GM12878 (cell line): ENCODE data around the gene CENPP.

Experiments used
- BMI1 ChIP-seq: fragments of 450-650 bp; IDR thresholded peaks from 2 replicates; pipeline ENCODE4 v1.6.1; 2016; ENCODE audit warnings: mild to moderate bottlenecking, moderate library complexity, borderline replicate concordance
- IKZF1 ChIP-seq: fragments of 450-650 bp; conservative IDR thresholded peaks from 2 replicates; pipeline ENCODE4 v1.6.1; 2017; ENCODE audit warnings: antibody characterized with exemption, mild to moderate bottlenecking
- NR2C2 ChIP-seq: IDR thresholded peaks from 2 replicates; pipeline ENCODE4 v1.6.1; 2011; ENCODE audit warnings: borderline replicate concordance, low read depth; ENCODE audit not compliant: control insufficient read depth, insufficient read length
- POLR2AphosphoS5 ChIP-seq: IDR thresholded peaks from 2 replicates; pipeline ENCODE4 v1.6.1; 2011; ENCODE audit warnings: mild to moderate bottlenecking, low read length, inconsistent platforms
- SUPT20H ChIP-seq: IDR thresholded peaks from 2 replicates; pipeline ENCODE4 v1.6.1; 2011; ENCODE audit warnings: low read depth, mild to moderate bottlenecking, low read length, moderate library complexity, borderline replicate concordance; ENCODE audit not compliant: control insufficient read depth
- TAF1 ChIP-seq: IDR thresholded peaks from 2 replicates; pipeline ENCODE4 v1.6.1; 2011; ENCODE audit warnings: mild to moderate bottlenecking, low read depth, low read length, borderline replicate concordance
- TCF12 ChIP-seq: IDR thresholded peaks from 2 replicates; pipeline ENCODE4 v1.6.1; 2011; ENCODE audit warnings: low read depth, mild to moderate bottlenecking, low read length
- TF ChIP-seq, protein P1 (sequence below), 3 experiments: IDR thresholded peaks in 2 of 3; conservative IDR thresholded peaks in 1 of 3; 2 replicates each; pipeline ENCODE4 v1.5.1; 2011; ENCODE audit warnings: low read depth in 3 of 3, low read length in 3 of 3, mild to moderate bottlenecking in 3 of 3, control low read depth in 2 of 3, moderate library complexity in 2 of 3, inconsistent platforms in 1 of 3, mixed read lengths in 1 of 3; ENCODE audit not compliant: control insufficient read depth in 2 of 3, insufficient read depth in 1 of 3; ENCODE audit errors: extremely low read depth in 1 of 3
- TF ChIP-seq, protein P2 (sequence below): fragments of 450-650 bp; IDR thresholded peaks from 2 replicates; pipeline ENCODE4 v1.6.1; 2017; ENCODE audit warnings: mild to moderate bottlenecking

DNA sequence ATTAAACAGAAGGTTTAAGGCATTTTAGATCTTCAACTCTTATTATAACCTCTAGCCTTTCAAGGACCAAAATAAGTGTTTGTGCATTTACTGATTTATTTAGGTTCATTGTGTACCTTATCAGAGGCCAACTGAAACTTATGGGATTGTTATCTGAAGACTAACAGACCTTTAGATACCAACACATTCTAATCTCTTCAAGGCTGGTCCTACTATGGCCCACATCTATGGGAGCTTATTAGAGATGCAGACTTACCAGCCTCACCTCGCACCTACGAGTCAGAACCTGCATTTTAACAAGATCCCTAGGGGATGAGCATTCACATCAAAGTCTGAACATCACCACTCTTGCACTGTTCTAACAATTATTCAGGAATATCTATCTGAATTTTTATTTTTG lies 34.2 kb upstream of the CENPP start:
- TF ChIP-seq POLR2AphosphoS5 (no peak), TAF1 (no peak), TCF12 (no peak), BMI1 (no peak), IKZF1 (no peak), SUPT20H (no peak), NR2C2 (no peak)
- TF ChIP-seq, protein P1, sequence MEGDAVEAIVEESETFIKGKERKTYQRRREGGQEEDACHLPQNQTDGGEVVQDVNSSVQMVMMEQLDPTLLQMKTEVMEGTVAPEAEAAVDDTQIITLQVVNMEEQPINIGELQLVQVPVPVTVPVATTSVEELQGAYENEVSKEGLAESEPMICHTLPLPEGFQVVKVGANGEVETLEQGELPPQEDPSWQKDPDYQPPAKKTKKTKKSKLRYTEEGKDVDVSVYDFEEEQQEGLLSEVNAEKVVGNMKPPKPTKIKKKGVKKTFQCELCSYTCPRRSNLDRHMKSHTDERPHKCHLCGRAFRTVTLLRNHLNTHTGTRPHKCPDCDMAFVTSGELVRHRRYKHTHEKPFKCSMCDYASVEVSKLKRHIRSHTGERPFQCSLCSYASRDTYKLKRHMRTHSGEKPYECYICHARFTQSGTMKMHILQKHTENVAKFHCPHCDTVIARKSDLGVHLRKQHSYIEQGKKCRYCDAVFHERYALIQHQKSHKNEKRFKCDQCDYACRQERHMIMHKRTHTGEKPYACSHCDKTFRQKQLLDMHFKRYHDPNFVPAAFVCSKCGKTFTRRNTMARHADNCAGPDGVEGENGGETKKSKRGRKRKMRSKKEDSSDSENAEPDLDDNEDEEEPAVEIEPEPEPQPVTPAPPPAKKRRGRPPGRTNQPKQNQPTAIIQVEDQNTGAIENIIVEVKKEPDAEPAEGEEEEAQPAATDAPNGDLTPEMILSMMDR (IDR thresholded peaks at IDR 0.05 in 2 of 3, conservative IDR thresholded peaks at IDR 0.05 in 1 of 3; ENCODE audit: control insufficient read depth in 2 of 3, extremely low read depth in 1 of 3, insufficient read depth in 1 of 3, low read depth in 3 of 3, low read length in 3 of 3), result no peak
- TF ChIP-seq, protein P2, sequence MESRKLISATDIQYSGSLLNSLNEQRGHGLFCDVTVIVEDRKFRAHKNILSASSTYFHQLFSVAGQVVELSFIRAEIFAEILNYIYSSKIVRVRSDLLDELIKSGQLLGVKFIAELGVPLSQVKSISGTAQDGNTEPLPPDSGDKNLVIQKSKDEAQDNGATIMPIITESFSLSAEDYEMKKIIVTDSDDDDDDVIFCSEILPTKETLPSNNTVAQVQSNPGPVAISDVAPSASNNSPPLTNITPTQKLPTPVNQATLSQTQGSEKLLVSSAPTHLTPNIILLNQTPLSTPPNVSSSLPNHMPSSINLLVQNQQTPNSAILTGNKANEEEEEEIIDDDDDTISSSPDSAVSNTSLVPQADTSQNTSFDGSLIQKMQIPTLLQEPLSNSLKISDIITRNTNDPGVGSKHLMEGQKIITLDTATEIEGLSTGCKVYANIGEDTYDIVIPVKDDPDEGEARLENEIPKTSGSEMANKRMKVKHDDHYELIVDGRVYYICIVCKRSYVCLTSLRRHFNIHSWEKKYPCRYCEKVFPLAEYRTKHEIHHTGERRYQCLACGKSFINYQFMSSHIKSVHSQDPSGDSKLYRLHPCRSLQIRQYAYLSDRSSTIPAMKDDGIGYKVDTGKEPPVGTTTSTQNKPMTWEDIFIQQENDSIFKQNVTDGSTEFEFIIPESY, result no peak
